BLaER1 (cell line): ENCODE data around the gene ARMC6.

Experiments used
- H3K27ac ChIP-seq: shearing (Covaris generic); formaldehyde crosslinking; 2 replicates; pipeline ENCODE4 v1.8.1; 2022
- H3K27me3 ChIP-seq: shearing (Covaris generic); formaldehyde crosslinking; 2 replicates; pipeline ENCODE4 v1.8.1; 2022
- H3K36me3 ChIP-seq: shearing (Covaris generic); formaldehyde crosslinking; 2 replicates; pipeline ENCODE4 v1.8.1; 2022
- H3K4me1 ChIP-seq: shearing (Covaris generic); formaldehyde crosslinking; 2 replicates; pipeline ENCODE4 v1.8.1; 2022
- H3K4me2 ChIP-seq: shearing (Covaris generic); formaldehyde crosslinking; 2 replicates; pipeline ENCODE4 v1.8.1; 2022
- H3K4me3 ChIP-seq: shearing (Covaris generic); formaldehyde crosslinking; 2 replicates; pipeline ENCODE4 v1.8.1; 2022
- H3K9ac ChIP-seq: shearing (Covaris generic); formaldehyde crosslinking; 2 replicates; pipeline ENCODE4 v1.8.1; 2022
- H3K9me3 ChIP-seq: shearing (Covaris generic); formaldehyde crosslinking; 2 replicates; pipeline ENCODE4 v1.8.1; 2022
- H4K20me1 ChIP-seq: shearing (Covaris generic); formaldehyde crosslinking; 2 replicates; pipeline ENCODE4 v1.8.1; 2022
- Cebpa-rat ChIP-seq: shearing (Covaris generic); IDR thresholded peaks from 2 replicates; pipeline ENCODE4 v1.8.1; 2022

ARMC6 gene

DNA sequence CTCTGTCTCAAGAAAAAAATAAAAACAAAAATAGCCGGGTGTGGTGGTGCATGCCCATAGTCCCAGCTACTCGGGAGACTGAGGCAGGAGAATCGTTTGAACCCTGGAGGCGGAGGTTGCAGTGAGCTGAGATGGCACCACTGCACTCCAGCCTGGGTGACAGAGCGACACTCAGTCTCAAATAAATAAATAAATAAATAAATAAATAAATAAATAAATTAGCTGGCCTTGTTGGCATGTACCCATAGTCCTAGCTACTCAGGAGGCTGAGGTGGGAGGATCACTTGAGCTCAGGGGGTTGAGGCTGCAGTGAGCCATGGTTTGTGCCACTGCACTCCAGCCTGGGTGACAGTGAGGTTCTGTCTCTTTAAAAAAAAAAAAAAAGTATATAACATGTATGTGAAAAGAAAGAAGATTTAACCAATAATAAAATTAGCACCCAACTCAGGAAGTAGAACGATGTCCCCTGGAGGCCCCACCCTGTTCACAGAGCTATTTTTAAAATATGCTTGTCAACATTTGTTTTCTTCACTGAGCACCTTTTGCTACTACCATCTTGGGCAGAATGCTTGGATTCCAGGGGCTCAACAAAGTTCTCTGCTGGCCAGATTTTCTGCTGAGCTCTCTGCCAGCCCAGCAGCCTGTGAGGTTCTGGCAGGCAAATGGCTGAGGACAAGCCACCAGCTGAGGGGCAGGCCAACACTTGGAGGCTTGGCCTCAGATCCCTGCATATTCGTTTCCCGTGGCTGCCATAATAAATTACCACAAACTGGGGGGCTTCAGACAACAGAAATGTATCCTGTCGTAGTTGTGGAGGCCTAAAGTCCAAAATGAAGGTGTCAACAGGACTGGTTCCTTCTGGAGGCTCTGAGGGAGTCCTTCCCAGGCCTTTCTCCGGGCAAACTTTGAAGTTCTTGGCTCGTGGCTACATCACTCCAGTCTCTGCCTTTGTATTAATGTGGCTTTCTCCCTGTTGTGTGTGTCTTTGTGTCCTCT, 35.6 kb downstream of the ARMC6 start:
- peak overlapping the region; percentile 48 for H3K27ac ChIP-seq
- peaks cover 8% of the 10 kb centered on the region; the same call in 1 of the 2 replicates for H4K20me1 ChIP-seq
- H3K4me2 ChIP-seq: peak overlapping the region; percentile 97
- peaks cover 75% of the 10 kb centered on the region for H3K4me1 ChIP-seq
- H3K9me3 ChIP-seq: no peaks in the 10 kb centered on the region
- peak overlapping the region; percentile 42; the same call in 1 of the 2 replicates for H3K9ac ChIP-seq
- no peaks in the 10 kb centered on the region for H3K27me3 ChIP-seq
- H3K4me3 ChIP-seq: no peak overlapping the region
- peaks cover 36% of the 10 kb centered on the region for H3K36me3 ChIP-seq
- no peak for TF ChIP-seq Cebpa-rat

- no peak for TF ChIP-seq Cebpa-rat
- H3K9ac ChIP-seq: no peak overlapping the region
- peak overlapping the region; percentile 19; the same call in 1 of the 2 replicates for H3K4me2 ChIP-seq
- H3K4me3 ChIP-seq: no peak overlapping the region
- no peaks in the 10 kb centered on the region for H3K9me3 ChIP-seq
- peaks cover 24% of the 10 kb centered on the region for H4K20me1 ChIP-seq
- no peak overlapping the region for H3K27ac ChIP-seq
- H3K27me3 ChIP-seq: no peaks in the 10 kb centered on the region
- H3K4me1 ChIP-seq: peaks cover 63% of the 10 kb centered on the region
- H3K36me3 ChIP-seq: peaks cover 64% of the 10 kb centered on the region
Measured at GRCh38 chr19:19071897-19072296, 38.5 kb downstream of the ARMC6 start.

DNA sequence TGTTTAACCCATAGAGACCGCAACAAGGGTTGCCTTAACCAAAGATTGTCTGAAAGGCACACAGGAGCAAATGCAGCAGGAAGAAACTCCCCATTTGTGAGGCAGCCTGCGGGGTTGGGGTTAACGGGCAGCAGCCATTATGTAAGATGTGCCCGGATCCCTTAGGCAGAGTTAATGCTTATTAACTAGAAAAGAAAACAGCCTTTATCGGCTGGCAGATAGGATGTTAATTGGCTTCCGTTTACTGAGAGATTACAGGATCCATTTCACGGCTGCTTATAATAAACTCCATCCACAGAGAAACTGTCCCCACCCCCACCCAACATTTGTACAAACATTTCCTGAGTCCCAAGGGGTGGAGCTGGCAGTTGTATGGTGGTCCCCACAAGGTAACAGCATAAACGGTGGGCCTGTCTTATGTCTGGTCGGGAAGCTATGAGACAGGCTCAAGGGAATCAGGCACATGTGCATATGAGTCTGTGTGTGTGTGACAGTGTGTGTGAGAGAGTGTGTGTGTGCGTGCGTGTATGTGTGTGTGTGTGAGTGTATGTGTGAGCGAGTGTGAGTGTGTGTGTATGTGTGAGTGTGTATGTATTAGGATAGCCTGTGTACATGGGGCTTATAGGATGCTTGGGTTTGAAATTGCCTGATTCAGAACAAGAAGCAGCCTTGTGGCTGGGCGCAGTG, 40.9 kb downstream of the ARMC6 start:
- no peak overlapping the region for H3K4me3 ChIP-seq
- no peak overlapping the region for H3K27ac ChIP-seq
- H4K20me1 ChIP-seq: peaks cover 42% of the 10 kb centered on the region
- no peak overlapping the region for H3K4me2 ChIP-seq
- H3K9ac ChIP-seq: no peak overlapping the region
- peaks cover 49% of the 10 kb centered on the region for H3K4me1 ChIP-seq
- no peak for TF ChIP-seq Cebpa-rat
- H3K9me3 ChIP-seq: no peaks in the 10 kb centered on the region
- H3K27me3 ChIP-seq: no peaks in the 10 kb centered on the region
- H3K36me3 ChIP-seq: peaks cover 86% of the 10 kb centered on the region

DNA sequence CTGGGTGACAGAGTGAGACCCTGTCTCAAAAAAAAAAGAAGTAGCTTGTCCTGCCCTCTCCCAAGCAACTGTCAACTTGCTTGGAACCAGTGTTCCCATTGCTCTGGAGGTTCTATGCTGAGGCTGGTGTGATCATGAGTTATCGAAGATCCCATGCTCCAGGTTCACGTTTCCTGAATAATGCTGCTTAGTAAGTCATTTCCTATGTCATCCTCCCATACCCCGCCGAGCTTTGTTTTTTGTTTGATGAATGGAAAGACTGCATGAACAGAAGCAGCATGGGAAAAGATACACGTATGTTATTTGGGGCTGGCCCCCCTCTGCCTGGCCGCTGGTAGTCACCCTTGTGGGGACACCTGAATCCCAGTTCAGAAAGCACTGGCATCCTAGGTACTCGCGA, 41.7 kb downstream of the ARMC6 start:
- H3K9me3 ChIP-seq: no peaks in the 10 kb centered on the region
- peaks cover 45% of the 10 kb centered on the region for H3K4me1 ChIP-seq
- H3K4me2 ChIP-seq: no peak overlapping the region
- TF ChIP-seq Cebpa-rat: no peak
- H3K27ac ChIP-seq: no peak overlapping the region
- no peak overlapping the region for H3K4me3 ChIP-seq
- peaks cover 94% of the 10 kb centered on the region for H3K36me3 ChIP-seq
- no peak overlapping the region for H3K9ac ChIP-seq
- H3K27me3 ChIP-seq: no peaks in the 10 kb centered on the region
- H4K20me1 ChIP-seq: peaks cover 49% of the 10 kb centered on the region

GRCh38 chr19:19076476-19076875, 43.1 kb downstream of the ARMC6 start:
- no peak overlapping the region for H3K4me3 ChIP-seq
- no peak for TF ChIP-seq Cebpa-rat

GRCh38 chr19:19077103-19077502, 43.7 kb downstream of the ARMC6 start:
- Histone ChIP-seq H3K4me3 (no peak overlapping the region), H3K36me3 (peaks cover 94% of the 10 kb centered on the region), H3K27me3 (no peaks in the 10 kb centered on the region), H3K4me1 (peaks cover 41% of the 10 kb centered on the region), H3K4me2 (peak overlapping the region; percentile 39), H4K20me1 (peaks cover 69% of the 10 kb centered on the region), H3K9ac (no peak overlapping the region), H3K27ac (no peak overlapping the region), H3K9me3 (no peaks in the 10 kb centered on the region)
- peak; percentile 60 for TF ChIP-seq Cebpa-rat

More at GRCh38 chr19:19076476-19076875, 43.1 kb downstream of the ARMC6 start:
- no peaks in the 10 kb centered on the region for H3K9me3 ChIP-seq
- no peak overlapping the region for H3K9ac ChIP-seq
- H3K36me3 ChIP-seq: peaks cover 93% of the 10 kb centered on the region
- no peaks in the 10 kb centered on the region for H3K27me3 ChIP-seq
- no peak overlapping the region for H3K27ac ChIP-seq
- peaks cover 63% of the 10 kb centered on the region for H4K20me1 ChIP-seq
- peaks cover 42% of the 10 kb centered on the region for H3K4me1 ChIP-seq
- H3K4me2 ChIP-seq: peak overlapping the region; percentile 39; the same call in 1 of the 2 replicates

DNA sequence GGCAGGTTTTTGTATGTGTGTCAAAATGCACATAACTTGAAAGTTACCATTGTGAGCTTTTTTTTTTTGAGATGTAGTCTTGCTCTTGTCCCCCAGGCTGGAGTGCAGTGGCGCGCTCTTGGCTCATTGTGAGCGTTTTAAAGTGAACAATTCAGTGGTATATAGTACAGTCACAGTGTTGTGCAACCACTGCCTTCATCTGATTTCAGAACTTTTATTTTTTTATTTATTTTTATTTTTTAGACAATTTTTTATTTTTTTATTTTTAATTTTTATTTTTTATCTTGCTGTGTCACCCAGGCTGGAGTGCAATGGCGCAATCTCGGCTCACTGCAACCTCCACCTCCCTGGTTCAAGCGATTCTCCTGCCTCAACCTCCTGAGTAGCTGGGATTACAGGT, 45.4 kb downstream of the ARMC6 start:
- H3K9ac ChIP-seq: no peak overlapping the region
- H3K4me2 ChIP-seq: no peak overlapping the region
- no peak overlapping the region for H3K4me3 ChIP-seq
- H3K27me3 ChIP-seq: no peaks in the 10 kb centered on the region
- peaks cover 95% of the 10 kb centered on the region for H3K36me3 ChIP-seq
- no peaks in the 10 kb centered on the region for H3K9me3 ChIP-seq
- peaks cover 27% of the 10 kb centered on the region for H3K4me1 ChIP-seq
- H4K20me1 ChIP-seq: peaks cover 75% of the 10 kb centered on the region
- no peak overlapping the region for H3K27ac ChIP-seq
- no peak for TF ChIP-seq Cebpa-rat

- Histone ChIP-seq H3K27ac (no peak overlapping the region), H3K9ac (no peak overlapping the region), H3K4me3 (no peak overlapping the region), H3K4me1 (peaks cover 22% of the 10 kb centered on the region), H3K36me3 (peaks cover 93% of the 10 kb centered on the region), H4K20me1 (peaks cover 67% of the 10 kb centered on the region), H3K27me3 (no peaks in the 10 kb centered on the region), H3K9me3 (no peaks in the 10 kb centered on the region), H3K4me2 (no peak overlapping the region)
- TF ChIP-seq Cebpa-rat: no peak
Measured at GRCh38 chr19:19079571-19079970, 46.2 kb downstream of the ARMC6 start.

GRCh38 chr19:19081642-19082151, 48.3 kb downstream of the ARMC6 start:
- Histone ChIP-seq H3K4me1 (peaks cover 20% of the 10 kb centered on the region), H3K9me3 (no peaks in the 10 kb centered on the region), H3K27ac (no peak overlapping the region), H3K9ac (no peak overlapping the region), H4K20me1 (peaks cover 57% of the 10 kb centered on the region), H3K36me3 (peaks cover 88% of the 10 kb centered on the region), H3K4me2 (no peak overlapping the region), H3K4me3 (no peak overlapping the region), H3K27me3 (no peaks in the 10 kb centered on the region)
- TF ChIP-seq Cebpa-rat: no peak
